ENCODE data around the gene DYNC2I2. TPM values are rescaled to one million over a fixed set of nuclear protein-coding genes. Genes with fewer than 3 reads are reported as not detected.
"Not testable (repeated sequence)": the region's sequence is repeated elsewhere in the genome, so short reads cannot be mapped to it uniquely, and the experiment has no call there.

Gene DYNC2I2
- total RNA-seq, 1 donor from 2014 or later, result 58.0 TPM

- DNase-seq (no peak), ATAC-seq (ENCODE audit: low read depth) (no peak)
- no peaks in the 10 kb centered on the region for H3K9me3 Mint-ChIP-seq
- intact Hi-C loops (cut with micrococcal nuclease), result no loop called here
- no peak overlapping the region for H3K4me3 Mint-ChIP-seq
- no peak for TF ChIP-seq CTCF (IDR thresholded peaks at IDR 0.05)
- POLR2A ChIA-PET, result no interaction called here
- no peaks in the 10 kb centered on the region for H3K4me1 Mint-ChIP-seq
- H3K27ac Mint-ChIP-seq, result no peak overlapping the region
- H3K36me3 Mint-ChIP-seq (ENCODE audit: low read depth), result peaks cover 75% of the 10 kb centered on the region
- CTCF ChIA-PET, result no interaction called here
- no peaks in the 10 kb centered on the region for H3K27me3 Mint-ChIP-seq
Measured at GRCh38 chr9:128593039-128593438, 63.6 kb downstream of the DYNC2I2 start.

- no peak for DNase-seq
Measured at GRCh38 chr9:128588581-128589233, 67.9 kb downstream of the DYNC2I2 start.

GRCh38 chr9:128587453-128587852, 69.2 kb downstream of the DYNC2I2 start:
- H3K4me1 Mint-ChIP-seq, result no peaks in the 10 kb centered on the region
- H3K4me3 Mint-ChIP-seq, result no peak overlapping the region
- no peaks in the 10 kb centered on the region for H3K27me3 Mint-ChIP-seq
- CTCF ChIA-PET, result no interaction called here
- intact Hi-C loops (cut with micrococcal nuclease), result no loop called here
- POLR2A ChIA-PET, result interaction anchor here (1.5 kb wide), 1 partner anchor 34 kb away, joined by 4 read pairs; no protein-coding TSS in a partner anchor
- no peak for TF ChIP-seq CTCF (IDR thresholded peaks at IDR 0.05)
- DNase-seq (no peak), ATAC-seq (ENCODE audit: low read depth) (no peak)
- peaks cover 91% of the 10 kb centered on the region for H3K36me3 Mint-ChIP-seq (ENCODE audit: low read depth)
- H3K27ac Mint-ChIP-seq, result no peak overlapping the region
- no peaks in the 10 kb centered on the region for H3K9me3 Mint-ChIP-seq

More at GRCh38 chr9:128588581-128589233, 67.9 kb downstream of the DYNC2I2 start:
- Mint-ChIP-seq H3K36me3 (ENCODE audit: low read depth) (peaks cover 91% of the 10 kb centered on the region), H3K4me3 (no peak overlapping the region), H3K27me3 (no peaks in the 10 kb centered on the region), H3K27ac (no peak overlapping the region), H3K9me3 (no peaks in the 10 kb centered on the region), H3K4me1 (no peaks in the 10 kb centered on the region)
- intact Hi-C loops (cut with micrococcal nuclease), result no loop called here
- ATAC-seq (ENCODE audit: low read depth), result no peak
- no peak for TF ChIP-seq CTCF (IDR thresholded peaks at IDR 0.05)
- ChIA-PET POLR2A (interaction anchor here (0.6 kb wide), 1 partner anchor 198 kb away, joined by 3 read pairs; no protein-coding TSS in a partner anchor), CTCF (no interaction called here)

- CTCF ChIA-PET, result interaction anchor here (0.7 kb wide), 1 partner anchor 43 kb away, joined by 3 read pairs; no protein-coding TSS in a partner anchor
- ATAC-seq (ENCODE audit: low read depth); H3K27me3 Mint-ChIP-seq; intact Hi-C loops (cut with micrococcal nuclease); H3K9me3 Mint-ChIP-seq; DNase-seq; H3K4me1 Mint-ChIP-seq; H3K27ac Mint-ChIP-seq; H3K4me3 Mint-ChIP-seq: not testable (repeated sequence)
- POLR2A ChIA-PET, result interaction anchor here (0.6 to 1.5 kb wide), 2 partner anchors 34 to 39 kb away, joined by 4 to 5 read pairs; no protein-coding TSS in a partner anchor
- peaks cover 91% of the 10 kb centered on the region for H3K36me3 Mint-ChIP-seq (ENCODE audit: low read depth)
Measured at GRCh38 chr9:128586934-128587333, 69.7 kb downstream of the DYNC2I2 start.

- CTCF ChIA-PET; intact Hi-C loops (cut with micrococcal nuclease); DNase-seq; H3K27ac Mint-ChIP-seq; H3K9me3 Mint-ChIP-seq; H3K27me3 Mint-ChIP-seq; POLR2A ChIA-PET; ATAC-seq (ENCODE audit: low read depth); H3K4me3 Mint-ChIP-seq; H3K4me1 Mint-ChIP-seq: not testable (repeated sequence)
- peaks cover 93% of the 10 kb centered on the region for H3K36me3 Mint-ChIP-seq (ENCODE audit: low read depth)
Measured at GRCh38 chr9:128585155-128585554, 71.5 kb downstream of the DYNC2I2 start.

Other genes with a start within 250 kb of the DYNC2I2 start
- 1.7 TPM in 2 replicates for gene CERCAM, start 236.0 kb downstream of the DYNC2I2 start, total RNA-seq
- gene ODF2, start 200.8 kb downstream of the DYNC2I2 start, total RNA-seq, result 41.2 and 45.7 TPM in 2 replicates
- 28.8 and 31.8 TPM in 2 replicates for gene GLE1, start 152.1 kb downstream of the DYNC2I2 start, total RNA-seq
- 208 and 237 TPM in 2 replicates for gene SPTAN1, start 104.3 kb downstream of the DYNC2I2 start, total RNA-seq
- gene SET, start 32.4 kb upstream of the DYNC2I2 start, total RNA-seq, result 762 and 801 TPM in 2 replicates
- 16.9 and 17.4 TPM in 2 replicates for gene PKN3, start 45.7 kb upstream of the DYNC2I2 start, total RNA-seq
- 40.0 and 40.7 TPM in 2 replicates for gene ZDHHC12, start 67.3 kb upstream of the DYNC2I2 start, total RNA-seq
- 24.0 and 26.0 TPM in 2 replicates for gene ZER1, start 115.1 kb upstream of the DYNC2I2 start, total RNA-seq
- 21.5 and 26.4 TPM in 2 replicates for gene TBC1D13, start 130.4 kb upstream of the DYNC2I2 start, total RNA-seq
- 14.6 and 16.9 TPM in 2 replicates for gene ENDOG, start 161.7 kb upstream of the DYNC2I2 start, total RNA-seq
- 78.9 and 79.1 TPM in 2 replicates for gene SPOUT1, start 172.9 kb upstream of the DYNC2I2 start, total RNA-seq
- gene KYAT1, start 225.1 kb upstream of the DYNC2I2 start, total RNA-seq, result 2.0 and 4.3 TPM in 2 replicates
- 9.0 and 10.4 TPM in 2 replicates for gene LRRC8A, start 225.3 kb upstream of the DYNC2I2 start, total RNA-seq

Data from activated B cell treated with CpG ODN at 0.5 μM for 24 hours (primary cell).